Activated CD8-positive, alpha-beta memory T cell treated with anti-CD3 and anti-CD28 coated beads for 48 hours (primary cell): ENCODE measurements around the gene LIF.

Experiments used
- DNase-seq, 3 experiments: peaks; one replicate each; pipeline ENCODE4 v3.0.0-alpha.2; 2020; ENCODE audit warnings: low read depth in 2 of 3, low spot score in 2 of 3

Gene LIF

GRCh38 chr22:30265131-30265720, 18.7 kb upstream of the LIF start:
- DNase-seq, result no peak

- no peak for DNase-seq
These were observed 17.3 kb upstream of the LIF start for GRCh38 chr22:30263883-30264282.

- peak; percentile 57 to 89 (median 85) for DNase-seq
These were observed 16.6 kb upstream of the LIF start for GRCh38 chr22:30262917-30263741.

- DNase-seq, result no peak
These were observed 15.6 kb upstream of the LIF start for GRCh38 chr22:30262112-30262511.

- DNase-seq, result no peak
These were observed 14.6 kb upstream of the LIF start for GRCh38 chr22:30261134-30261533.

- DNase-seq, result no peak
These were observed 14.1 kb upstream of the LIF start for GRCh38 chr22:30260682-30261081.

GRCh38 chr22:30260276-30260675, 13.7 kb upstream of the LIF start:
- DNase-seq, result no peak

- no peak for DNase-seq
These were observed 7.8 kb upstream of the LIF start for GRCh38 chr22:30254314-30254713.

GRCh38 chr22:30253205-30253852, 6.8 kb upstream of the LIF start:
- no peak for DNase-seq

GRCh38 chr22:30252411-30253204, 6.0 kb upstream of the LIF start:
- DNase-seq, result no peak

GRCh38 chr22:30251711-30252110, 5.2 kb upstream of the LIF start:
- no peak for DNase-seq

- no peak for DNase-seq
These were observed 4.2 kb upstream of the LIF start for GRCh38 chr22:30250661-30251267.

GRCh38 chr22:30250039-30250565, 3.5 kb upstream of the LIF start:
- DNase-seq, result no peak

- DNase-seq, result no peak
These were observed 2.8 kb upstream of the LIF start for GRCh38 chr22:30249049-30250038.

- no peak for DNase-seq
These were observed 1.9 kb upstream of the LIF start for GRCh38 chr22:30248484-30248883.

GRCh38 chr22:30247974-30248373, 1.4 kb upstream of the LIF start:
- no peak for DNase-seq

GRCh38 chr22:30247561-30247960, 1.0 kb upstream of the LIF start:
- no peak for DNase-seq

- DNase-seq, result peak in 1 of 3 experiments; percentile 51
These were observed 336 bp upstream of the LIF start for GRCh38 chr22:30246814-30247376.
